Body of pancreas (tissue), 4 donors: ENCODE results near the gene HSPG2. TPM values are rescaled to one million over a fixed set of nuclear protein-coding genes. Genes with fewer than 3 reads are reported as not detected.
"Not testable (repeated sequence)": the region's sequence is repeated elsewhere in the genome, so short reads cannot be mapped to it uniquely, and the experiment has no call there.

ENCODE experiments used
- ATAC-seq: fragments of 150-250 bp; one replicate; pipeline ENCODE4 v1.9.1; 2016
- DNase-seq, 4 donors: peaks; one replicate each; pipeline ENCODE4 v3.0.0-alpha.2; 2019
- H3K27ac ChIP-seq, 4 donors: fragments of 200-600 bp; sonication (generic); 1 replicate in 3 of 4; 2 replicates in 1 of 4; pipeline versions ENCODE4 v1.5.1 to v1.6.1; 2016 to 2019; ENCODE audit warnings: mild to moderate bottlenecking in 1 of 4, mixed read lengths in 1 of 4, moderate library complexity in 1 of 4
- H3K27me3 ChIP-seq, 2 donors: fragments of 200-600 bp; sonication (generic); one replicate each; pipeline ENCODE4 v1.6.0; 2016; ENCODE audit warnings: mild to moderate bottlenecking in 1 of 2
- H3K36me3 ChIP-seq, 2 donors: fragments of 200-600 bp; sonication (generic); replicated peaks in 1 of 2; 2 replicates each; pipeline ENCODE4 v1.5.1; 2016; ENCODE audit warnings: low read depth in 2 of 2; ENCODE audit not compliant: insufficient read depth in 1 of 2
- H3K4me1 ChIP-seq: fragments of 200-600 bp; sonication (generic); one replicate; pipeline ENCODE4 v1.6.0; 2016
- H3K4me3 ChIP-seq, 2 donors: fragments of 200-600 bp; sonication (generic); 1 replicate in 1 of 2; 2 replicates in 1 of 2; pipeline ENCODE4 v1.5.1; 2016 to 2019
- H3K9me3 ChIP-seq, 3 donors: fragments of 200-600 bp; sonication (generic); 1 replicate in 2 of 3; 2 replicates in 1 of 3; pipeline ENCODE4 v1.5.1; 2016
- CTCF ChIP-seq, 7 experiments: fragments of 450-650 bp in 4 of 7; fragments of 200-600 bp in 3 of 7; sonication (generic) in 3 of 7; IDR thresholded peaks; one replicate each; pipeline ENCODE4 v1.5.1; 2016 to 2019; ENCODE audit warnings: antibody characterized with exemption in 7 of 7
- POLR2A ChIP-seq, 3 donors: fragments of 450-650 bp; IDR thresholded peaks; one replicate each; pipeline ENCODE4 v1.6.1; 2016; ENCODE audit warnings: antibody characterized with exemption in 3 of 3, mild to moderate bottlenecking in 2 of 3
- WGBS, 2 donors: methylation state at CpG; one replicate each; pipeline ENCODE4 v1.1.5; 2017; 5-methylcytosine and 5-hydroxymethylcytosine counted together
- intact Hi-C: fragments of 100-400 bp; cut with DNase I; formaldehyde crosslinking; loops from one replicate; pipeline ENCODE4 v1.15.1; 2023
- total RNA-seq, 2 donors: library from RNA; depleted of rRNA; stranded (reverse); fragments of >200 nt; gene quantifications; one replicate each; pipeline ENCODE4 v1.1.0, GENCODE V29; 2016

Gene HSPG2
- total RNA-seq, 2 donors from 2014 or later: 87.7 to 179 TPM

GRCh38 chr1:21795075-21795474, 142.0 kb downstream of the HSPG2 start:
- Histone ChIP-seq H3K4me1 (no peaks in the 10 kb centered on the region), H3K27ac (no peak overlapping the region), H3K9me3 (no peaks in the 10 kb centered on the region), H3K4me3 (no peak overlapping the region), H3K27me3 (no peaks in the 10 kb centered on the region), H3K36me3 (no peaks in the 10 kb centered on the region)
- intact Hi-C loops: no loop called here
- ATAC-seq: no peak
- 87 to 97% methylated on average over 6 of the region's 6 CpGs for WGBS, 2 donors
- DNase-seq: no peak
- no peak for TF ChIP-seq POLR2A (IDR thresholded peaks at IDR 0.05)
- TF ChIP-seq CTCF (IDR thresholded peaks at IDR 0.05): no peak

- Histone ChIP-seq H3K9me3 (no peaks in the 10 kb centered on the region), H3K36me3 (no peaks in the 10 kb centered on the region), H3K27ac (no peak overlapping the region), H3K4me1 (no peaks in the 10 kb centered on the region), H3K4me3 (no peak overlapping the region), H3K27me3 (no peaks in the 10 kb centered on the region)
- DNase-seq: no peak
- 84 to 98% methylated on average over 2 of the region's 2 CpGs for WGBS, 2 donors
- no peak for ATAC-seq
- intact Hi-C loops: no loop called here
- TF ChIP-seq CTCF (IDR thresholded peaks at IDR 0.05) (no peak), POLR2A (IDR thresholded peaks at IDR 0.05) (no peak)
Measured at GRCh38 chr1:21794656-21795055, 142.5 kb downstream of the HSPG2 start.

- H3K27ac ChIP-seq: no peak overlapping the region
- intact Hi-C loops: no loop called here
- H3K27me3 ChIP-seq: no peaks in the 10 kb centered on the region
- no peak for ATAC-seq
- WGBS, 2 donors: 80 to 82% methylated on average over 2 of the region's 2 CpGs
- no peaks in the 10 kb centered on the region for H3K36me3 ChIP-seq
- DNase-seq: no peak
- H3K4me1 ChIP-seq: no peaks in the 10 kb centered on the region
- no peaks in the 10 kb centered on the region for H3K9me3 ChIP-seq
- TF ChIP-seq CTCF (IDR thresholded peaks at IDR 0.05): no peak
- no peak overlapping the region for H3K4me3 ChIP-seq
Measured at GRCh38 chr1:21793104-21793503, 144.0 kb downstream of the HSPG2 start.

GRCh38 chr1:21786640-21787039, 150.5 kb downstream of the HSPG2 start:
- no peak for DNase-seq
- H3K27ac ChIP-seq: no peak overlapping the region
- no peak for ATAC-seq
- 68 to 74% methylated on average over 2 of the region's 2 CpGs for WGBS, 2 donors
- H3K36me3 ChIP-seq: no peaks in the 10 kb centered on the region
- intact Hi-C loops: no loop called here
- H3K27me3 ChIP-seq: no peaks in the 10 kb centered on the region
- H3K4me3 ChIP-seq: no peak overlapping the region
- no peak for TF ChIP-seq CTCF (IDR thresholded peaks at IDR 0.05)
- no peak for TF ChIP-seq POLR2A (IDR thresholded peaks at IDR 0.05)
- peaks cover 12% of the 10 kb centered on the region for H3K4me1 ChIP-seq
- no peaks in the 10 kb centered on the region for H3K9me3 ChIP-seq

- intact Hi-C loops: not testable (repeated sequence)
Measured at GRCh38 chr1:21785764-21786163, 151.3 kb downstream of the HSPG2 start.

More at GRCh38 chr1:21785764-21786163, 151.3 kb downstream of the HSPG2 start:
- not testable (repeated sequence) for H3K27me3 ChIP-seq, H3K4me3 ChIP-seq, DNase-seq, H3K36me3 ChIP-seq, H3K27ac ChIP-seq, H3K9me3 ChIP-seq, ATAC-seq
- H3K4me1 ChIP-seq: peaks cover 18% of the 10 kb centered on the region
- 82 to 88% methylated on average over 7 to 9 of the region's 9 CpGs for WGBS, 2 donors
